Activated naive CD8-positive, alpha-beta T cell treated with anti-CD3 and anti-CD28 coated beads, Interleukin-2, amount 10 ng/mL, durations not matched to agents 7 days and 5 days (primary cell): Measurements from ENCODE around the gene ARAF. TPM values are rescaled to one million over a fixed set of nuclear protein-coding genes. Genes with fewer than 3 reads are reported as not detected.

Experiments
- ATAC-seq: fragments of 150-1000 bp; cut with Tn5 transposase; one replicate; pipeline ENCODE4 v1.10.0; 2021; ENCODE audit warnings: low read depth, moderate library complexity
- POLR2A ChIA-PET: fragments of 350-600 bp; sonication (Branson Sonifier 250); formaldehyde crosslinking; loops from one replicate; lab custom pipeline; 2021; ENCODE audit warnings: antibody characterized with exemption; lab: Charles Lee
- DNase-seq: peaks from one replicate; pipeline ENCODE4 v3.0.0; 2021
- H3K27ac Mint-ChIP-seq: one replicate; pipeline ENCODE4 v1.8.0; 2022; ENCODE audit warnings: mild to moderate bottlenecking, mixed read lengths
- H3K27me3 Mint-ChIP-seq: one replicate; pipeline ENCODE4 v1.8.0; 2022; ENCODE audit warnings: mild to moderate bottlenecking, moderate library complexity, mixed read lengths
- H3K36me3 Mint-ChIP-seq: one replicate; pipeline ENCODE4 v1.8.0; 2021; ENCODE audit warnings: mild to moderate bottlenecking, mixed read lengths
- H3K4me1 Mint-ChIP-seq: one replicate; pipeline ENCODE4 v1.8.0; 2021; ENCODE audit warnings: mixed read lengths
- H3K4me3 Mint-ChIP-seq: one replicate; pipeline ENCODE4 v1.8.0; 2022; ENCODE audit warnings: mild to moderate bottlenecking, moderate library complexity, mixed read lengths
- H3K9me3 Mint-ChIP-seq: one replicate; pipeline ENCODE4 v1.8.0; 2021; ENCODE audit warnings: mixed read lengths
- total RNA-seq, 2 experiments: library from RNA; stranded (reverse); gene quantifications; one replicate each; pipeline ENCODE4 v1.2.3, GENCODE V29; 2021

The ARAF gene
- total RNA-seq, 2 experiments from 2014 or later: 78.5 to 79.3 TPM

GRCh38 chrX:47605024-47605423 lies 44.0 kb downstream of the ARAF start:
- Mint-ChIP-seq H3K4me1 (peaks cover 4% of the 10 kb centered on the region), H3K9me3 (no peaks in the 10 kb centered on the region), H3K27ac (no peak overlapping the region), H3K36me3 (no peaks in the 10 kb centered on the region), H3K27me3 (no peaks in the 10 kb centered on the region), H3K4me3 (no peak overlapping the region)
- DNase-seq (no peak), ATAC-seq (no peak)
- POLR2A ChIA-PET: no interaction called here

- H3K9me3 Mint-ChIP-seq: no peaks in the 10 kb centered on the region
- DNase-seq (no peak), ATAC-seq (no peak)
- H3K4me1 Mint-ChIP-seq: peaks cover 4% of the 10 kb centered on the region
- H3K27me3 Mint-ChIP-seq: no peaks in the 10 kb centered on the region
- POLR2A ChIA-PET: no interaction called here
- no peaks in the 10 kb centered on the region for H3K36me3 Mint-ChIP-seq
- no peak overlapping the region for H3K4me3 Mint-ChIP-seq
- no peak overlapping the region for H3K27ac Mint-ChIP-seq
Observed at GRCh38 chrX:47607091-47607490, 46.1 kb downstream of the ARAF start.

GRCh38 chrX:47608130-47608810 lies 47.3 kb downstream of the ARAF start:
- Mint-ChIP-seq H3K9me3 (no peaks in the 10 kb centered on the region), H3K4me3 (no peak overlapping the region), H3K36me3 (no peaks in the 10 kb centered on the region), H3K27ac (no peak overlapping the region), H3K27me3 (no peaks in the 10 kb centered on the region), H3K4me1 (peaks cover 4% of the 10 kb centered on the region)
- ATAC-seq (no peak), DNase-seq (no peak)
- POLR2A ChIA-PET: interaction anchor here (0.6 kb wide), 1 partner anchor 46 kb away, joined by 3 read pairs; no protein-coding TSS in a partner anchor

DNA sequence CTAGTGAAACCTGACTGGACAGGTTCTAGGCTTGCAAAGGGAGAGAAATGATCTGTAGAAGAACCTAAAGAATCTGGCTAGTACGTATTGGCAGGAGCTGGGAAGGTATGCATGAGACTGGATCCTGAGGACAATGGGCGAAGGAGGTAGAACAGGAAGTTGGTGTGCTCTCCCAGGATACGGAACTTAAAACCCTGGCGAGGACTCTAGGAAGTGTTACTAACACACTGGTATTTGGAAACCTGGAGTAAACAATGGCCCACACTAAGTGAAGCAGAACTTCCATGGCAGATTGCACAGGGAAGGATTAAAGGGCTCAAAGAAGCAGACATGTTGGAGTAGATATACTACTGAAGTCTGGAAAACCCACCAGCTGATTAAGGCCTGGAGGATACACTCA lies 49.5 kb downstream of the ARAF start:
- Mint-ChIP-seq H3K36me3 (no peaks in the 10 kb centered on the region), H3K27ac (no peak overlapping the region), H3K4me1 (peaks cover 4% of the 10 kb centered on the region), H3K27me3 (peaks cover 2% of the 10 kb centered on the region), H3K4me3 (no peak overlapping the region), H3K9me3 (no peaks in the 10 kb centered on the region)
- POLR2A ChIA-PET: no interaction called here
- DNase-seq (no peak), ATAC-seq (no peak)

DNA sequence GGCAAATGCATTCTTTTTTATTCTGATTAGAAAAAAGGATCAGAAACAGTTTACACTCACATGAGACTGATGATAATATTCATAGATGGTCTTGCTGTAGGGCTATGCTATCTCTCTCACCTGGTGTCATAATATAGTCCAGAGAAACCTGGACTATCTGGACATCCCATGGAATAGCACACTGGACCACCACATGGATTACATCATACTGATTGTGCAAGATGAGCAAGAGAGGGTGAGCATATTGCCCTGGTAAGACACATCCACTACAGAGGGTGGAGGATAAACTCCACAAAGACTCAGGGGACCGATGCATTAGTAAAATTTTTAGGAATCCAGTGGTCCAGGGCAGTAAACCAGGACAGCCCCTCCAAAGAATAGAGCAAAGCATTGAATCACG lies 50.5 kb downstream of the ARAF start:
- peaks cover 4% of the 10 kb centered on the region for H3K4me1 Mint-ChIP-seq
- H3K4me3 Mint-ChIP-seq: no peak overlapping the region
- DNase-seq (no peak), ATAC-seq (no peak)
- H3K27me3 Mint-ChIP-seq: peaks cover 2% of the 10 kb centered on the region
- POLR2A ChIA-PET: no interaction called here
- H3K9me3 Mint-ChIP-seq: no peaks in the 10 kb centered on the region
- H3K36me3 Mint-ChIP-seq: no peaks in the 10 kb centered on the region
- H3K27ac Mint-ChIP-seq: no peak overlapping the region

DNA sequence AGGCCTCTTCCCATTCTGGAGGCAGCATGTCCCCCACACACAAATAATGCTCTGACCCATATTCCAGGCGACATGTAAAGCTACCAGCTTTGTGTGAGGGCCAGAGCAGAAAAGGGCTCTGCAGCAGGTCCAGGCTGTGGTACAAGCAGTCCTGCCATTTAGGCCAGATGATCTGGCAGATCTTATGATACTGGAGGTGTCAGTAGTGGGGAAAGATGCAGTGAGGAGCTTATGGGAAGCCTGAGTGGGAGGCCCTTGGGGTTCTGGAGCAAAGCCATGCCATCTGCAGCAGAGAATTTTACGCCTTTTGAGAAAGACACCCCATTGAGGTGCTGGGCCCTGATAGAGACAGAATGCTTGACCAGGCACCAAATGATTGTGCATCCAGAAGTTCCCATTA lies 50.9 kb downstream of the ARAF start:
- Mint-ChIP-seq H3K4me3 (no peak overlapping the region), H3K36me3 (no peaks in the 10 kb centered on the region), H3K9me3 (no peaks in the 10 kb centered on the region), H3K27ac (no peak overlapping the region), H3K4me1 (peaks cover 4% of the 10 kb centered on the region), H3K27me3 (peaks cover 3% of the 10 kb centered on the region)
- ATAC-seq (no peak), DNase-seq (no peak)
- POLR2A ChIA-PET: no interaction called here

- peaks cover 3% of the 10 kb centered on the region for H3K27me3 Mint-ChIP-seq
- H3K9me3 Mint-ChIP-seq: no peaks in the 10 kb centered on the region
- POLR2A ChIA-PET: no interaction called here
- H3K4me1 Mint-ChIP-seq: peaks cover 4% of the 10 kb centered on the region
- H3K4me3 Mint-ChIP-seq: no peak overlapping the region
- no peak for ATAC-seq
- H3K27ac Mint-ChIP-seq: no peak overlapping the region
- H3K36me3 Mint-ChIP-seq: no peaks in the 10 kb centered on the region
- no peak for DNase-seq
Observed at GRCh38 chrX:47612418-47612817, 51.4 kb downstream of the ARAF start.

- peaks cover 3% of the 10 kb centered on the region for H3K4me1 Mint-ChIP-seq
- H3K36me3 Mint-ChIP-seq: no peaks in the 10 kb centered on the region
- no peaks in the 10 kb centered on the region for H3K9me3 Mint-ChIP-seq
- ATAC-seq: no peak
- POLR2A ChIA-PET: interaction anchor here (0.7 kb wide), 1 partner anchor 241 kb away, joined by 5 read pairs; no protein-coding TSS in a partner anchor
- no peak for DNase-seq
- H3K27ac Mint-ChIP-seq: no peak overlapping the region
- H3K4me3 Mint-ChIP-seq: no peak overlapping the region
- H3K27me3 Mint-ChIP-seq: peaks cover 7% of the 10 kb centered on the region
Observed at GRCh38 chrX:47613082-47613481, 52.1 kb downstream of the ARAF start.

- Mint-ChIP-seq H3K4me3 (no peak overlapping the region), H3K4me1 (no peaks in the 10 kb centered on the region), H3K9me3 (no peaks in the 10 kb centered on the region), H3K27ac (no peak overlapping the region), H3K36me3 (no peaks in the 10 kb centered on the region), H3K27me3 (peaks cover 16% of the 10 kb centered on the region)
- ATAC-seq: no peak
- DNase-seq: no peak
- POLR2A ChIA-PET: no interaction called here
Observed at GRCh38 chrX:47614618-47615017, 53.6 kb downstream of the ARAF start.

- peak overlapping the region; percentile 60 for H3K27ac Mint-ChIP-seq
- peaks cover 28% of the 10 kb centered on the region for H3K27me3 Mint-ChIP-seq
- ATAC-seq: no peak
- H3K9me3 Mint-ChIP-seq: no peaks in the 10 kb centered on the region
- H3K4me1 Mint-ChIP-seq: peaks cover 5% of the 10 kb centered on the region
- H3K4me3 Mint-ChIP-seq: peak overlapping the region; percentile 62
- no peak for DNase-seq
- no peaks in the 10 kb centered on the region for H3K36me3 Mint-ChIP-seq
- POLR2A ChIA-PET: no interaction called here
Observed at GRCh38 chrX:47618923-47619485, 58.0 kb downstream of the ARAF start.

- no peaks in the 10 kb centered on the region for H3K9me3 Mint-ChIP-seq
- DNase-seq: peak; percentile 84
- peaks cover 8% of the 10 kb centered on the region for H3K4me1 Mint-ChIP-seq
- POLR2A ChIA-PET: no interaction called here
- H3K36me3 Mint-ChIP-seq: peaks cover 2% of the 10 kb centered on the region
- H3K27ac Mint-ChIP-seq: peak within 1 kb of the TSS; percentile 60
- H3K4me3 Mint-ChIP-seq: peak within 1 kb of the TSS; percentile 62
- peaks cover 28% of the 10 kb centered on the region for H3K27me3 Mint-ChIP-seq
- ATAC-seq: peak; percentile 77
Observed at GRCh38 chrX:47619486-47620302, 58.7 kb downstream of the ARAF start, which contains the start of gene SYN1. SYN1 (minus strand) TSS chrX:47619857; CDS start chrX:47619728, 129 bp downstream.

DNA sequence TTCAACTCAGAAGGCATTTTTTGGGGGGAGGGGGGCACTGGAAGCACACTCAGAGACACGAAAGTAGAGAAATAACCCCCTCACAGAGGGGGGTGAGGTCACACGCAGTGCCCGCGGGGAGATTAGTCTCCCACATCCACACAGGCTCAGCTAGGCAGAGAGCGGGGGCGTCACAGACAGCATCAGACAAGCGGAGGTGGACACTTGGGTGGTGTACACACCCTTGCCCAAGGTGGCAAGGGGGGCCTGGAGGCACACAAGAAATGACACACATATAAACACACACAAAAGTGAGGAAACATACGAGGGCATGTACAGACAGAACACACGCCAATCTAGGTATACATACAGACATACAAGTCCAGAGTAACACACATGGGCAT lies 59.3 kb downstream of the ARAF start:
- Mint-ChIP-seq H3K4me1 (peaks cover 8% of the 10 kb centered on the region), H3K27me3 (peaks cover 27% of the 10 kb centered on the region), H3K4me3 (peak overlapping the region; percentile 42), H3K9me3 (no peaks in the 10 kb centered on the region), H3K27ac (no peak overlapping the region), H3K36me3 (peaks cover 5% of the 10 kb centered on the region)
- ATAC-seq: no peak
- POLR2A ChIA-PET: no interaction called here
- no peak for DNase-seq
